SKM-1 treated with dmso at 0.1 percent for 144 hours (cell line): ENCODE measurements around the gene TNIP1.
A peak's percentile ranks its signal among the peaks of the same experiment; 100 is the strongest.

Source experiments
- DNase-seq: peaks from one replicate; lab custom pipeline; 2025; ENCODE audit not compliant: unreplicated experiment; lab: John Stamatoyannopoulos, UW

TNIP1 gene

DNA sequence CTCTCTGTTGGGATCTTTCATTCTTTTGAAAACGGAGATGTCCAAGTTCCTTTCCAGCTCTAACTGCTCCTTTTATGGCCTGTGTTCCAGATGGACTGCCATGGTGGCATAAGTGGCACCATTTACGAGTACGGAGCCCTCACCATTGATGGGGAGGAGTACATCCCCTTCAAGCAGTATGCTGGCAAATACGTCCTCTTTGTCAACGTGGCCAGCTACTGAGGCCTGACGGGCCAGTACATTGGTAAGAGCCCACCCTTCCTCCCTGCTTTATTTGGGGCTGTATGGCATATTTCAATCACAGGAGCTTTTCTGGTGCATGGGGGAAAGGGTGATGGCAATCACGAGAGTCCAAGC lies 55.6 kb downstream of the TNIP1 start:
- no peak for DNase-seq

DNA sequence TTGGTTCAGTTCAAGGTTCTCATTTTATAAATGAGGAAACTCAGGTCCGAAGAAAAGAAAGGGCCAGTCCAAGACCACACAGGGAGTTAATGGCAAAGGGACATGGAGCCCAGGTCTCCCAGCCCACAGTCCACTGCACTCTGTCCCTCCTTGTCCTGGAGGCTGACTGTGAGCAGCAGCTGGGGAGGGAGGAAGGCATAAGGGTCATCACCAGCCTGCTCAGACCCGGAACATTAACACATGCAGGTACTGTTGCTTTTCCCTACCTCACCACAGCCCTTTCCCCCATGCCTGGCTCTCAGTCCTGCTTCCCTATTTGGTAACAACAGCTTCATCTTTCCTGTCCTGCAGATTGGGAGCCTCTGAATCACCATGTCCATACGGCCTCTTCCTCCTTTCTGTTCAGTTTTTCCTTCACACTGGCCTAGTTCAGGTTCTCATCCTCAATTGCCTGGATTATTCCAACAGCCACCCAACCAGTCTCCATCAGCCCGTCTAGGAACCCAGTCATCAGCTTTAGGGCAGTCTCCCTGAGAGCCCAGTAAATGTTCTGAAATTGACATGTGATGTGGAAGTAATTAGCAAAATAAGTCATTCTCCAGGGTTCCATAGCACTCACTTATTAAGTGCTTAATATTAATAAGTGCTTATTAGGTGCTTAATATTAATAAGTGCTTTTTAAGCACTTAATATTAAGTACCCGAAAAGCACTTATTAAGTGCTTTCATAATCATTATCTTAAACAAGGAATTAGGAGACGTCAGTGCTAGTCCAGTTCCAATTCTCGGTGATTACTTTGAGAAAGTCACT lies 56.2 kb downstream of the TNIP1 start:
- no peak for DNase-seq

DNA sequence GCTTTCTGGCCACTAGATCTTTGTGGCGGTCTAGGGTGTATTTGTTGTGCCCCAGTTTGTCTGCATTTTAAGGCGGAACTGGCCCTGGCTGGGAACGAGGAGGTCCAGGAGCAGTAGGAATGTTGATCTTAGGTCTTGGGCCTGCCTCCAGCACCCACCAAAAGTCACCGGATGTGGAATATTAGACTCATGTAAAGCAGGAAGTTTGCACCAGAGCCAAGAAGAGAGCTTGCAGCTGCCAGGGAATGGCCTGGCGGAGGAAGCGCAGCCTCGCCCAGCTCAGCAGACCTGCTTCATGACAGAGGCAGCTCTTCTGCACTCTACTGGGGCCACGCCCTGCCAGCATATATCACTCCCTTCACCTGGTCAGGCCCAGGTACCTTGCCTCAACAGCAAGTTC lies 57.2 kb downstream of the TNIP1 start:
- DNase-seq, result no peak

DNA sequence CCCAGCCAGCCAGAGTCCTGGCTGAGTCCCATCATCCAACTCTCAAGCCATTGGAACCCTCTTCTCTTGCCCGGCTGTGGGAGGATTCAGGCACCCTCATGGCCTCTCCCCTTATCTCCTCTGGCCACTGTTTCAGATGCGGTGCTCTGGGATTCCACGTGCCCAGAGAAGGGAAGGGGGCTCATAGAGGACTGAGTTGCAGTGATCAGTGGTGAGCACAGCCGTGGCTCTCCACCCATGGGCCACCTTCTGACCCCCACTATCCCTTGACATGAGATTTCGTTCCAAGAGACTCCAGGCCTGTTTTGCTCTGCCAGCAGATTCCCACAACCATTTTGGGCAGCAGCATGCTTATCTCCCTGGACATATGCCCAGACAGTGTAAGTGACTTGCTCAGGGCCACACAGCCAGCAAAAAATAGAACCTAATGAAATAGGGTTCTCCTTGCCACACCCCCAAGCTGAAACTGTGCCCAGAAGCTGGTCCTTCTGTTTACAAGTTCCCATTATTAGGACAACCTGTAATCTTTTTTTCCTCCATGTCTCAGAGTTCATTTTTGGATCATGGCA lies 57.7 kb downstream of the TNIP1 start:
- no peak for DNase-seq

DNA sequence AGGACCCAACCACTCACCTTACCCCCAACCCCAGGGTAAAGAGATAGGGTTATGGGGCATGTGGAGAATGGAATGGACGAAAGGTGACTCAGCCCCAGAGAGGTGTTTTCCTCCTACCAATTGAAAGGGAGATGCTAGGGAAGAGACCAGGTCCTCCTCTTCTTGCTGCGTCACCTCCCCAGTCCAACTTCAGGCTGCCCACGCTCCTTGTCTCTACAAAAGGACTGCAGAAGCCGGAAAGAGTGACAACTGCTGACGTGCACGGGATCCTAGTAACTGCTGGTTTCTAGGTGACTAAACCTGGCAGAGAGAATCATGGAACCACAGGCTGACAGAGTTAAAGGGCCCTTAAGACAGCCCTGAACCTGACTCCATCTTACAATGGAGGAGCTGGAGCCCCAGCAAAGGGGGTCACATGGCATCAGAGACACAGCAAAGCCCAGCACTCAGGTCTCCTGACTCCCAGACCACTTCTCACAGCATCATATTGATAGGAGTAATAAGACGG lies 58.3 kb downstream of the TNIP1 start:
- no peak for DNase-seq

DNA sequence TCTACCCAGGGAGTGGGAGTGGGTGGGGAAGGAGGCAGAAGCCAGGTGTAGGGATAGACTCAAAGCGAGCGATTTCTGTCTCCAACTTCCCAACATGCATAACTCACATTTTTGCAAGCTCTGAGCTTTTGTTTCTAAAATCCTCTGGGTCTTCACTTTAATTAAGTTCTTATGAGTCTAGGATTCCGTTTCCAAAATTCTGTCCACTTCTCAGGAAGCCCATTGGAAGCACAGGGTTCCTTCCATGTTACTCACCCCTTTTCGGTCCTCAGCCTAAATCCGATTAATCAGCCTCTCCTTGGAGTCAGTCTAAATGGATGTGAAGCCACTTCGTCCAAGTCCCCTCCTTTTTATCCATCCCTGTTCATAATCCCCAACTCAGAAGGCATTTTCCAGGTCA lies 59.1 kb downstream of the TNIP1 start:
- DNase-seq, result no peak

DNA sequence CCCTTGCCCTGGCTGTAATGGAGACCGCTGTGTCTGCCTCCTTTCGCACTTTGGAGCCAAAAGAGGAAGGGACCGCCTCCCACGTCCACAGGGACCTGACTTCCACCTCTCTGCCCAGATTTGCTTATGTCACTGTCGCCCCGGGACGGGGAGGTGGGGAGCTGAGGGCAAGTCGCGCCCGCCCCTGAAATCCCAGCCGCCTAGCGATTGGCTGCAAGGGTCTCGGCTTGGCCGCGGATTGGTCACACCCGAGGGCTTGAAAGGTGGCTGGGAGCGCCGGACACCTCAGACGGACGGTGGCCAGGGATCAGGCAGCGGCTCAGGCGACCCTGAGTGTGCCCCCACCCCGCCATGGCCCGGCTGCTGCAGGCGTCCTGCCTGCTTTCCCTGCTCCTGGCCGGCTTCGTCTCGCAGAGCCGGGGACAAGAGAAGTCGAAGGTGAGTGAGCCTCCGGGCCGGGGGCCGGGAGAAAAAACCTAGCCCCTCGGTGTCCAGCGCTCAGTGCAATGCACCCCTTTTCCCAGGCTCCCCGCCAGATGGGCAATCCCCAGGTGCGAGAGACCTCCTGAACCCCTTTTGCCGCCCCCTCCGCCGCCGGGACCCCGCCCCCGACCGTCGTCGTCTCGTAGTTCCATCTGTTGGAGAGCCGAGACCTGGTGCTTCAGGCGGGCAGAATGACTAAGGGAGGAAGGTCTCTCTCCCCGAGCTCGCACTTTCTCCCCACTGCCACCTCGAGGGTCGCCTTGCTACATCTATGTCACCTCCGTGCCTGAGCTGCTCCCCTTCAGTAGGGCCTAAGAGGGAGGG lies 60.3 kb downstream of the TNIP1 start, which contains the start of gene GPX3:
GPX3 (plus strand) TSS at position 288 of the 807 bp plus-strand sequence; CDS start at position 352, 64 bp downstream.
- no peak for DNase-seq

DNA sequence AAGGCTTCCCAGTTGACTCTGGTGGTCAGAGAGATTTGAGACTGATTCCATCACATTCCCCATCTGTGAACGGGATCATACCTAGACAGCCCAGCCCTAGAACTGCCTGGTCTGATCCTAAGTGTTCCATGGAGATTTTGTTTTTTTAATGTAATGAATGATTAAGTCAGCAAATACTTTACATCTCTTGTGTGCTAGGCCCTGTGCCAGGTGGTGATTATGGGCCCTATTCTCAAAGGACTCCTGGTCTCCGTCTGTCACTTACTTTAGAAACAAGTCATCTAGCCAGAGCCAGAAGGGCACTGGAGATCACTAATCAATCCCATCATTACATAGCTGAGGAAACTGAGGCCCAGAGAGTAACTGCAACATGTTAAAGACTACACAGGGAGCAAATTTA lies 61.5 kb downstream of the TNIP1 start:
- DNase-seq, result no peak

DNA sequence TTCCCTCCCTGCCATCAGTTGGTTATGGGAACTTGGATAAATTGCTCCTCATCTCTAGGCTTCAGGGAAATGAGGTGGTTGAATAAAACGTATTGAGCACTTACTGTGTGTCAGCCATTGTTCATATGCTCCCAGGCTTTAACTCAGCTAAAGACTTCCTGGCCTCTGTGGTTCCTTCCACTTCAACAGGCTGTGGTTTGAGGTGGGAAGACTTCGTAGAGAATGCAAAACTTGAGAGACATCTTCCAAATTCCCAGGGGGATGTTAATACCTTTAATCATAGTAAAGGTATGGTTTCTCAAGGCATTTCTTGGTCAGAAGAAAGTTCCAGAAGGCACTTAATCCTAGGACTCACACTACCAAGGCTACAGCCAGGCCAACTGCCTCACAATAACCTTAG lies 62.0 kb downstream of the TNIP1 start:
- no peak for DNase-seq

DNA sequence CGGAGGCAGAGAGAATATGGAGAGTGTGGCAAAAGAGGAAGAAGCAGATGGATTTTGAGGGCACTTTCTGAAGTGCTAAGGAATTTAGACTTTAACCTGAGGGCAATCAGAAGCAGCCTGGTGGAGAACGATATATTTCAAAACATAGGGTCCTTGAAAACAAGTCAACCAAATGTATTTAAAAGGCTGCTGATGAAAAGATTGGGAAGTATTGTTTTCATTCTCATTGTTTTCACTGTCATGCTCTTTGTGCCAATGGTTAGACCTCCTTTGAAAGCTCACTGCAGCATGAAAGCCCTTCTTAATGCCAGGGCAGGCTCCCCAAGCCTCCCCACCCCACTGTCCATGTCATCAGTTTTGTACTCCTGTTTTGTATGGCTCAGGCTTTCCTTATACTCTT lies 62.9 kb downstream of the TNIP1 start:
- no peak for DNase-seq

DNA sequence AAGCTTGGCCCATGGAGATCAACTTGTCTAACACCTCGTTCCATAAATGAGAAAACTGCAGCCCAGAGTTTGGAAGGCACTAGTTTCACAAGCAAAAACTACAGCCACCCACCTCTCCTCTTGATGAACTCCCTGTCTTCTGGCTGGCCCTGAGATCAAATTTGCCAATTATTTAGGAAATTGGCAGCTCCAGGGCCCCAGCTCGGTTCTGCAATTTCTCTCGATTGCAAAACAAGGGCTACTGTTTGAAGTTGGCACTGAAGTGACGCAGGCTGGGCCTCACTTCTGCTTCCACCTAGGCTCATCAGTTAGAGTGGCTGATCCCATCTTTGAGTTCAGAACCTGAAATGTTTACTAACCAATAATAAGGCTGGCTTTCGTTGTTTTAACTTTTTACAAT lies 64.1 kb downstream of the TNIP1 start:
- peak; percentile 93 for DNase-seq

DNA sequence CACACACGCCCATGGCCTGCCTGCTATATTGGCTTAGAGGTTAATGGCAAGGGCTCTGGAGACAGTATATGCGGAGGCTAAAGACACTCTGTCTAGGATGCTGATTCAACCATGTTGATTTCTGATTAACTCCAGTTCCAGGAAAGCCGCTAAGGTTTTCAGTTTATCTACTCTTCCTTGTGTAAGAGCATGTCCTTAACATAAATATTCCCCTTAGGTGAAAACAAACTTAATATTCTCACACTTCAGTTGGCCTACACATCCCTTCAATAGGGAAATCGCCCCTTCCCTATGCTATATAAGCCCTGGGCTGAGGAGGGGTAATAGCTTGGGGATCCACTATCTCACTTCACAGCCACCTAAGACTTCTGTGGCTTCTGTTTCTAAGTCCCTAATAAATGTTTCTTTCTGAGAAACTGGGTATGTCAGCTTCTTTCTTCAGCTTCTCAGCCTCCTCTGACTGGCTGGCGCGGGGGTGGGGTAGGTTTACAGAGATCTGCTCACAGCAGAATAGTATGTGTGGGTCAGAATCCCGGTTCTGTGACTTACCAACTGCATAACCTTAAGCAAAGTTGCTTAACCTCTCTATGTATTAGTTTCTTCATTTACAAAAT lies 64.8 kb downstream of the TNIP1 start:
- no peak for DNase-seq

DNA sequence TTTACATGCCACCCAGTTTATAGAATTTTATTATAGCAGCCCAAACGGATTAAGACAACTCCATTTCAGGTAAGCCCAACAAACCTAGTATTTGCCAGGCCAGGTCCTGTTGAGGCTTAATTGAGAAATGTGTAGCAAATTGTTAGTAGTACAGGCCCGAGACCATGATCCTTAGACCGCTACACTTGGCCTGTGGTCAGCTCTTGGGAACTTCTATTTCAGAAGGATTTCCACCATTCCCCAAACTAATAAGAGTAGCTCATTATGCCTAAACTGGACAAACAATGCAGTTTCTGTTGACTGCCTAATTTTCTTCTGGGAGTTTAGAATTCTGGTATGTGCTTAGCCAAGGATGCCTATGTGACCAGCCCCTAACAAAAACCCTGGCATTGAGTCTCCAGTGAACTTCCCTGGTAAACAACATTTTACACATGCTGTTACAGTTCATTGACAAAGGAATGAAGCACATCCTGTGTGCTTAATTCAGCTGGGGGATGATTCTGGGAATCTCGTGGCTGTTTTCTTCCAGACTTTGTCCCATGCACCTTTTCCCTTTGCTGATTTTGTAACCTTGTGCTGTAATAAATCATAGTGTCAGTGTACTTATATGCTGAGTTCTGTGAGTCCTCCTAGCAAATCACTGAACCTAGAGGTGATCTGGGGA lies 66.0 kb downstream of the TNIP1 start:
- no peak for DNase-seq

DNA sequence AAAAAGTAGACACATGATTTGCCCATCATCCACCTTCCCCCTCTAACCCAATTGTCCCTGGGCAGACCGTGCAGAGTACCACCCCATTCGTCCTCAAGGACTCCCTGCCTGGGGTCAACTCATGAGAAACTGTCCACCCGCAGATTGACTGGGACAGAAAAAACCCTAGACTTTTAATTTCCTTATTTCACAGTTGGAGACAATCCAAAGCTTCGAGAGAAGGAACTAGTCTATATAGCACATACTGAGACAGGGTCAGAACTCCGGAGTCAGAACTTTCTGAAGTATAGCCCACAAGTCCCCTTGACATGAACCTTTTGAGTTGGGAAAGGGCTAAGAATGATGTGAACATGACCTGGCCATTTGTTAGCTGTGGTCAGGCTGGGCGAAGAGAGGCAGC lies 68.0 kb downstream of the TNIP1 start:
- DNase-seq, result no peak

DNA sequence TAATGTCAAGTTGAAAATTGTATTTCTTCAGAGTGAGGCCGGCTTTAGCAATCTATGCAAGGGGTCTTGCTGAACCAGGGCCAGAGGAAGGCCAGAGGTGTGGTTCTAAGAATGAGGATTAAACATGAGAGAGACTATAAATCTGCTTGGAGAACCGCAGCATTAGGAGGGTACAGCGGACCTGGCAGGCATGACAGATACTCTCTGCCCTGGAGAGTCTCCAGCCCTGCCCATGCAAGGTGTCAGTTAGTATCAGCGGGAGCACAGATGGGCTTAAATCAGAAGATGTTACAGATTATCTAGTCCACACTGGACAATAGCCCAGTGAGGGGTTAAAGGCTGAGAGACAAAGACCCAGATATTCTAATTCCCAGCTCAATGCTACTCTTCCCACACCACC lies 71.9 kb downstream of the TNIP1 start:
- no peak for DNase-seq

DNA sequence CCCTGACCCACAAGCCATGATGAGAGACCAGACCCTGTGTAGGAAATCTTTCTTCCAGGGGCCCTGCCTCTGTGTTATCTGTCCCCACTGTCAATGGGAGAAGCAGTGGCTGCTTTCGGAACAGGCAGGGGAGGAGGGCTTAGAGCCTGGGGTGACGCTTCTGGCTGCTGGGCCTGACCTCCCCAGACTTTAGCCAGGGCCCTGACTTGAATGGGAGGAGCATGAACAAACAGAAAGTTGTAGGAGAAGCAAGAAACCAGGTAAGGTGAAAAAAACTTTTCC lies 72.7 kb downstream of the TNIP1 start:
- DNase-seq, result no peak

DNA sequence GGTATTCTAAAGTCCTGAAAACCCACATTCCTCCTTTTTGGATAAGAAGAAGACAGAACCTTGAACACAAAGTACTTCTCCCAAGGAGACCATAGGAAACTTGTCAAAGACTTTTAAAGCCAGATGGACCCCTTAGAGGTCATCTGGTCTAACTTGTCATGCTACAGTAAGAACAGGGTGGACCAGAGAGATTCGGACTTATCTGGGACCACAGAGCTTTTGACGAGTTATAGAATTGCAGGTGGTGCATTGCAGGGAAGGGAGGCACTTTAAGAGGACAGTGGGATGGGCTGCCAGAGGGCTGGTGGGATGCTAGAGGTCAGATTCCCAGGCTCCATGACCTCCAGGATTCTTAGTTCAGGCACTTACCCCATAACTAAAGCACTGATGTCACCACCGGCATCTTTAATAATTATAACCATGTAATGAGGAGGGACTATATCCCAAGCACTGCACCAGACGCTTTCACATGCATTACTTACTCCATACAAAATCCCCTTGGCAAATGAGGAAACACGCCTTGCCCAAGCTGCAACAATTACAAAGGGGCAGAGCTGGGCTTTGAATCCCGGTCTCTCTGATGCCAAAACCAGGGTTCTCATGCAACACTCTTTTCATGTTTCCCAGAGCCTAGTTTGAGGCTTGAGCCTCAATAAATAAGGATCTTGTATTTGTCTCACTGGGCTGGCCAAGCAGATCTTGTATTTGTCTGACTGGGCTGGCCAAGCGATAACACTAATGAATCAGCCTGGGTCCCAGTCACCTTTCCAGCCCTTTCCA lies 73.2 kb downstream of the TNIP1 start:
- no peak for DNase-seq

DNA sequence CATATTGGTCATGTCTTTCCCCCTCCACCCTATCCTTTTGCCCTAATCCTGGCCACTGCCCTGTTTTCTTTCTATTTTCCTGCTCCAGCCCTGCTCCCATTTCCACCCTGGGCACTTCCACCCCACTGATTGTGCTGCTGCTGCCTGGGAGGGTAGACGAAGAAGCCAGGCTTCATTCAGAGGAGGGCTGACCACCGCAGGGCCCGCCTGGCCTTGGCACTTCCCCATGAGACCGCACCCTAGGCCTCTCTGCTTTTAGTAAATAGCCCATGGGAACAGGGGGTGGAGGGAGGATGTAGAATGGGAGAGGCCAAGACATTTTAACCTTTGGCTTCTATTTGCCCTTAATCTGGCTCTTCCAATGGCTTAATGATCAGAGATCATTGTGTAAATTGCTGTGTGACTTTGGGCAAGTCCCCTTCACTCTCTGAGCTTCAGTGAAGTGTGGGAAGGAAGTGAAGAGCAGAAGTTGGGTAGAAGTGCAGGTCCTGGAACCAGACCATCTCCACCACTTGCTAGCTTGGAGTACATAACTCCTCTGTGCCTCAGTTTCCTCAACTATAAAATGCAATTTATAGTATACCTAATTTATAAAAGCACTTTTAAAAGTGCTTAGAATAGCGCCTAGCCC lies 74.0 kb downstream of the TNIP1 start:
- no peak for DNase-seq

DNA sequence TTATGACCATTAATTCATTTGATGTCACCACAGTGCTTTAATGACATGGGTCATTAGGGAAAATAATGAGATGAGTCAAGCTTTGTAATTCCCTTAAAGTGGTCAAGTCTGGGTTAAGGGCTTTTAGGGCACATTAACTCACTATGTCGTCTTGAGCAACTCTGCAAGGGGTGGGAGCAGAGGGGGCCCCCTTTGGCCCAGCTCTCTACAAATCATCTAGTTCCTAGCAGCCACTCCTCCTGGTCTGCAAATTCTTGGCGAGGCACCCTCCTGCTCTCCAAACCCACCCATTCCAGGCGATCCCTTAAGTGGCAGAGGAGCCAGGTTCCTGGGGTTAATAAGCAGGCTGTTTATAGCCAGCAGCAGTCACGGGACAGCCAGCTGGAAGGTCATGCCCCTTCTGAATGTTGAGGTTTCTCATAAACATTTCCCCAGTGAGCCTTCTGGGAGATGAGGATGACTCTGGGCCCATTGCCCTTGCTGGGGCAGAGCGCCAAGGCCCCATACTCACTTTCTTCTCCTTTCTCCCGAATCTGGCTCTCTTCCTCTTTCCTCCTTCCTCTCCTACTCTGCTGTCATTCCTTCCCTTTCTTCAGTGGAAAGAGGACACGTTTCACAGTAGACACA lies 74.8 kb downstream of the TNIP1 start:
- DNase-seq, result peak; percentile 9
